NCI-H2196 (cell line): Measurements from ENCODE around the gene LRRC47.

Experiments used
- DNase-seq: peaks from one replicate; lab custom pipeline; 2025; ENCODE audit not compliant: unreplicated experiment; lab: John Stamatoyannopoulos, UW

LRRC47 gene

GRCh38 chr1:3787349-3787715, 9.0 kb downstream of the LRRC47 start:
- no peak for DNase-seq

- DNase-seq = no peak
These were observed 9.6 kb downstream of the LRRC47 start for GRCh38 chr1:3786468-3787348.

- no peak for DNase-seq
These were observed 10.7 kb downstream of the LRRC47 start for GRCh38 chr1:3785456-3786157.

- no peak for DNase-seq
These were observed 11.3 kb downstream of the LRRC47 start for GRCh38 chr1:3785045-3785444.

GRCh38 chr1:3783651-3784474, 12.4 kb downstream of the LRRC47 start:
- DNase-seq = no peak

- no peak for DNase-seq
These were observed 15.4 kb downstream of the LRRC47 start for GRCh38 chr1:3780901-3781300.

GRCh38 chr1:3779912-3780416, 16.3 kb downstream of the LRRC47 start:
- no peak for DNase-seq

GRCh38 chr1:3779265-3779911, 16.9 kb downstream of the LRRC47 start:
- DNase-seq = no peak

- DNase-seq = no peak
These were observed 17.6 kb downstream of the LRRC47 start for GRCh38 chr1:3778590-3779264.

- no peak for DNase-seq
These were observed 18.4 kb downstream of the LRRC47 start for GRCh38 chr1:3777647-3778589.

GRCh38 chr1:3777078-3777547, 19.2 kb downstream of the LRRC47 start:
- no peak for DNase-seq

- peak; percentile 20 for DNase-seq
These were observed 19.9 kb downstream of the LRRC47 start for GRCh38 chr1:3776231-3776961.

- DNase-seq = peak; percentile 87
These were observed 20.6 kb downstream of the LRRC47 start for GRCh38 chr1:3775490-3776230.

- DNase-seq = no peak
These were observed 21.3 kb downstream of the LRRC47 start for GRCh38 chr1:3774946-3775489.

- DNase-seq = no peak
These were observed 21.9 kb downstream of the LRRC47 start for GRCh38 chr1:3774276-3774945.

- no peak for DNase-seq
These were observed 22.6 kb downstream of the LRRC47 start for GRCh38 chr1:3773572-3774275.
